ENCODE data around the gene KXD1.
"Not testable (repeated sequence)": the region's sequence is repeated elsewhere in the genome, so short reads cannot be mapped to it uniquely, and the experiment has no call there.

DNA sequence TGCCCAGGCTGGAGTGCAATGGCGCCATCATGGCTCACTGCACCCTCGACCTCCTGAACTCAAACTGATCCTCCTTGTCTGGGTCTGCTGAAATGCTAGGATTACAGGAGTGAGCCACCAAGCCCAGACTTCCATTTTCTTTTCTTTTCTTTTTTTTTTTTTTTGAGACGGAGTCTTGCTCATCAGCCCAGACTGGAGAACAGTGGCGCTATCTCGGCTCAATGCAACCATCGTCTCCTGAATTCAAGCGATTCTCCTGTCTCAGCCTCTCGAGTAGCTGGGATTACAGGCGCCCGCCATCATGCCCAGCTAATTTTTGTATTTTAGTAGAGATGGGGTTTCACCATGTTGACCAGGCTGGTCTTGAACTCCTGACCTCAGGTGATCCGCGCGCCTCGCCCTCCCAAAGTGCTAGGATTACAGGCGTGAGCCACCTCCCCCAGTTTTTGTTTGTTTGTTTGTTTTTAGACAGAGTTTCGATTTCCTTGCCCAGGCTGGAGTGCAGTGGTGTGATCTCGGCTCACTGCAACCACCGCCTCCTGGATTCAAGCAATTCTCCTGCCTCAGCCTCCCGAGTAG is 34.7 kb upstream of the KXD1 start:
- not testable (repeated sequence) for TF ChIP-seq YY1 (IDR thresholded peaks at IDR 0.05; ENCODE audit: insufficient read depth, insufficient read length); ZNF274 (IDR thresholded peaks at IDR 0.05; ENCODE audit: low read depth, low read length); SUZ12 (IDR thresholded peaks at IDR 0.05; ENCODE audit: extremely low read depth, insufficient read depth, insufficient read length)

All from NT2/D1 (cell line).